Activated naive CD8-positive, alpha-beta T cell treated with anti-CD3 and anti-CD28 coated beads for 36 hours (primary cell): ENCODE data around the gene RNASE12. TPM values are rescaled to one million over a fixed set of nuclear protein-coding genes. Genes with fewer than 3 reads are reported as not detected.

ENCODE experiments used
- DNase-seq: peaks from one replicate; pipeline ENCODE4 v3.0.0; 2021
- H3K27ac Mint-ChIP-seq: one replicate; pipeline ENCODE4 v1.8.0; 2022; ENCODE audit warnings: mild to moderate bottlenecking, moderate library complexity, mixed read lengths
- H3K27me3 Mint-ChIP-seq: one replicate; pipeline ENCODE4 v1.8.0; 2022; ENCODE audit warnings: mild to moderate bottlenecking, mixed read lengths
- H3K36me3 Mint-ChIP-seq: one replicate; pipeline ENCODE4 v1.8.0; 2021; ENCODE audit warnings: mild to moderate bottlenecking, mixed read lengths
- H3K4me1 Mint-ChIP-seq: one replicate; pipeline ENCODE4 v1.8.0; 2021; ENCODE audit warnings: mixed read lengths
- H3K4me3 Mint-ChIP-seq: one replicate; pipeline ENCODE4 v1.8.0; 2022; ENCODE audit warnings: mild to moderate bottlenecking, moderate library complexity, mixed read lengths
- H3K9me3 Mint-ChIP-seq: one replicate; pipeline ENCODE4 v1.8.0; 2022; ENCODE audit warnings: mixed read lengths
- total RNA-seq, 2 experiments: library from RNA; stranded (reverse); gene quantifications; one replicate each; pipeline ENCODE4 v1.2.3, GENCODE V29; 2021

RNASE12 gene
- total RNA-seq, 2 experiments from 2014 or later: not detected

- no peaks in the 10 kb centered on the region for H3K9me3 Mint-ChIP-seq
- no peak for DNase-seq
- H3K4me3 Mint-ChIP-seq: no peak overlapping the region
- H3K27me3 Mint-ChIP-seq: peaks cover 12% of the 10 kb centered on the region
- no peak overlapping the region for H3K27ac Mint-ChIP-seq
- H3K36me3 Mint-ChIP-seq: no peaks in the 10 kb centered on the region
- H3K4me1 Mint-ChIP-seq: no peaks in the 10 kb centered on the region
Observed at GRCh38 chr14:20548414-20549158, 42.6 kb downstream of the RNASE12 start.

DNA sequence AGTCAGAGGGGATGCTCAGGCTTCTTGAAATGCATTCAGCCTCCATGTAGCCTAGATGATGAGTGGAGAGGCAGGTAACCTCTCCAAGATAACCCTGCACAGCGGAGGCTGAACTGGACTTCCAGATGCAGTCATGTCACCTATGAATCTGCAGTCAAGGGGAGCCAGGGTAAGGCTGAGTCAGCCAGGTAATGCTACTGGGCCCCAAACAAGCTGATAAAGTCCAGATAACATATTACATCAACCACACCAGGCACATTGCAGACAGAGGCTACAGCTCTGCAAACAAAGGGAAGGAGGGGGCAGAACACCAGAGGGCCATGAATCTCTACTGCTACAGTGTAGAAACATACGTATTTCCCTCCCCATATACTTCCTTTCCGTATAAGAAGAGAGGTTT, 44.3 kb downstream of the RNASE12 start:
- Mint-ChIP-seq H3K9me3 (no peaks in the 10 kb centered on the region), H3K4me1 (no peaks in the 10 kb centered on the region), H3K27ac (no peak overlapping the region), H3K36me3 (no peaks in the 10 kb centered on the region), H3K4me3 (no peak overlapping the region), H3K27me3 (peaks cover 15% of the 10 kb centered on the region)
- DNase-seq: no peak

Other genes starting within 250 kb of the RNASE12 start
- gene PARP2, start 247.7 kb downstream of the RNASE12 start, total RNA-seq: 10 to 100 TPM; 42.9 to 46.5 TPM
- gene TEP1, start 177.9 kb downstream of the RNASE12 start, total RNA-seq: 10 to 100 TPM; 21.6 to 22.1 TPM
- under 1 TPM; 0.50 to 0.68 TPM for gene KLHL33, start 155.2 kb downstream of the RNASE12 start, total RNA-seq
- gene OSGEP, start 136.6 kb downstream of the RNASE12 start, total RNA-seq: 10 to 100 TPM; 59.0 to 59.2 TPM
- 100 to 1,000 TPM; 253 to 277 TPM for gene APEX1, start 136.2 kb downstream of the RNASE12 start, total RNA-seq
- gene PIP4P1, start 129.9 kb downstream of the RNASE12 start, total RNA-seq: 10 to 100 TPM; 27.6 to 28.7 TPM
- 100 to 1,000 TPM; 227 to 230 TPM for gene PNP, start 122.0 kb downstream of the RNASE12 start, total RNA-seq
- under 1 TPM; 0.24 to 0.25 TPM for gene RNASE10, start 85.8 kb downstream of the RNASE12 start, total RNA-seq
- gene RNASE9, start 30.3 kb downstream of the RNASE12 start, total RNA-seq: not detected
- not detected for gene RNASE11, start 3.4 kb downstream of the RNASE12 start, total RNA-seq
- not detected for gene OR6S1, start 50.3 kb upstream of the RNASE12 start, total RNA-seq
- under 1 TPM; 0.35 to 0.68 TPM for gene RNASE4, start 93.2 kb upstream of the RNASE12 start, total RNA-seq
- gene ANG, start 97.4 kb upstream of the RNASE12 start, total RNA-seq: 1 to 10 TPM; 1.1 to 1.3 TPM
- not detected for gene EDDM3A, start 154.5 kb upstream of the RNASE12 start, total RNA-seq
- not detected for gene EDDM3B, start 177.0 kb upstream of the RNASE12 start, total RNA-seq
- gene RNASE6, start 189.9 kb upstream of the RNASE12 start, total RNA-seq: under 1 TPM; 0.35 to 0.40 TPM
- gene RNASE1, start 211.5 kb upstream of the RNASE12 start, total RNA-seq: not detected